H9 (cell line): ENCODE results near the gene ARHGAP24. TPM values are rescaled to one million over a fixed set of nuclear protein-coding genes. Genes with fewer than 3 reads are reported as not detected.

Experiments used
- DNase-seq: peaks from one replicate; pipeline ENCODE4 v3.0.0-alpha.2; 2017
- H2AFZ ChIP-seq: one replicate; pipeline ENCODE4 v1.6.1; 2013; ENCODE audit warnings: mild to moderate bottlenecking, low read length, control low read depth, moderate library complexity
- H2AK5ac ChIP-seq: 2 replicates; pipeline ENCODE4 v1.6.1; 2013; ENCODE audit warnings: low read length, control low read depth, mixed read lengths; ENCODE audit not compliant: insufficient read length
- H2BK120ac ChIP-seq: one replicate; pipeline ENCODE4 v1.6.1; 2013; ENCODE audit warnings: low read depth, mild to moderate bottlenecking, low read length, control low read depth, inconsistent platforms; ENCODE audit not compliant: poor library complexity, severe bottlenecking
- H2BK12ac ChIP-seq: 2 replicates; pipeline ENCODE4 v1.6.1; 2013; ENCODE audit warnings: low read length, control low read depth, mixed read lengths, low read depth; ENCODE audit not compliant: insufficient read length
- H2BK15ac ChIP-seq: 2 replicates; pipeline ENCODE4 v1.6.1; 2013; ENCODE audit warnings: low read depth, low read length, control low read depth
- H2BK20ac ChIP-seq: one replicate; pipeline ENCODE4 v1.6.1; 2013; ENCODE audit warnings: low read depth, mild to moderate bottlenecking, low read length, control low read depth, inconsistent platforms; ENCODE audit not compliant: poor library complexity, severe bottlenecking
- H2BK5ac ChIP-seq: 2 replicates; pipeline ENCODE4 v1.6.1; 2013; ENCODE audit warnings: low read length, control low read depth, mixed read lengths; ENCODE audit not compliant: insufficient read length
- H3K14ac ChIP-seq: 2 replicates; pipeline ENCODE4 v1.6.1; 2013; ENCODE audit warnings: low read length, control low read depth; ENCODE audit not compliant: insufficient read depth
- H3K18ac ChIP-seq: 2 replicates; pipeline ENCODE4 v1.6.1; 2013; ENCODE audit warnings: low read depth, mild to moderate bottlenecking, mixed read lengths, low read length, control low read depth; ENCODE audit not compliant: insufficient read length
- H3K23ac ChIP-seq: 2 replicates; pipeline ENCODE4 v1.6.1; 2013; ENCODE audit warnings: low read length, control low read depth, mixed read lengths, low read depth; ENCODE audit not compliant: insufficient read length
- H3K23me2 ChIP-seq: 2 replicates; pipeline ENCODE4 v1.6.1; 2013; ENCODE audit warnings: low read depth, mild to moderate bottlenecking, mixed read lengths, low read length, control low read depth; ENCODE audit not compliant: insufficient read length, poor library complexity, severe bottlenecking
- H3K27ac ChIP-seq: 2 replicates; pipeline ENCODE4 v1.5.1; 2013; ENCODE audit warnings: low read length, control low read depth, mixed read lengths, low read depth; ENCODE audit not compliant: insufficient read length
- H3K27me3 ChIP-seq: 2 replicates; pipeline ENCODE4 v1.6.1; 2013; ENCODE audit warnings: low read length, control low read depth, inconsistent platforms; ENCODE audit not compliant: insufficient read depth
- H3K4ac ChIP-seq: 2 replicates; pipeline ENCODE4 v1.6.1; 2013; ENCODE audit warnings: low read depth, mild to moderate bottlenecking, control low read depth, inconsistent platforms, low read length, moderate library complexity
- H3K4me1 ChIP-seq: 2 replicates; pipeline ENCODE4 v1.6.1; 2013; ENCODE audit warnings: low read length, control low read depth, inconsistent platforms; ENCODE audit not compliant: insufficient read depth
- H3K4me2 ChIP-seq: 2 replicates; pipeline ENCODE4 v1.6.1; 2013; ENCODE audit warnings: low read length, control low read depth, mixed read lengths; ENCODE audit not compliant: insufficient read length, insufficient read depth
- H3K56ac ChIP-seq: 2 replicates; pipeline ENCODE4 v1.6.1; 2013; ENCODE audit warnings: low read depth, mild to moderate bottlenecking, mixed read lengths, low read length, control low read depth; ENCODE audit not compliant: insufficient read length
- H3K79me1 ChIP-seq: 2 replicates; pipeline ENCODE4 v1.6.1; 2013; ENCODE audit warnings: low read depth, mild to moderate bottlenecking, moderate library complexity, low read length, control low read depth, inconsistent platforms; ENCODE audit not compliant: insufficient read depth, poor library complexity, severe bottlenecking
- H3K79me2 ChIP-seq: 2 replicates; pipeline ENCODE4 v1.6.1; 2013; ENCODE audit warnings: low read length, control low read depth, inconsistent platforms; ENCODE audit not compliant: insufficient read depth
- H3K9ac ChIP-seq: 2 replicates; pipeline ENCODE4 v1.6.1; 2013; ENCODE audit warnings: low read length, control low read depth, mixed read lengths; ENCODE audit not compliant: insufficient read length; ENCODE audit errors: extremely low read depth
- H3K9me3 ChIP-seq: one replicate; pipeline ENCODE4 v1.6.1; 2013; ENCODE audit warnings: low read depth, low read length, inconsistent platforms; ENCODE audit not compliant: control insufficient read depth
- H3T11ph ChIP-seq: one replicate; pipeline ENCODE4 v1.6.1; 2013; ENCODE audit warnings: mild to moderate bottlenecking, low read length, control low read depth, inconsistent platforms
- H4K20me1 ChIP-seq: one replicate; pipeline ENCODE4 v1.6.1; 2013; ENCODE audit not compliant: control insufficient read depth, insufficient read length, insufficient read depth
- H4K5ac ChIP-seq: 2 replicates; pipeline ENCODE4 v1.6.1; 2013; ENCODE audit warnings: low read depth, mild to moderate bottlenecking, mixed read lengths, low read length, control low read depth; ENCODE audit not compliant: insufficient read length
- H4K8ac ChIP-seq: replicated peaks from 2 replicates; pipeline ENCODE4 v1.6.1; 2013; ENCODE audit warnings: low read length, control low read depth, mixed read lengths, low read depth; ENCODE audit not compliant: insufficient read length
- H4K91ac ChIP-seq: 2 replicates; pipeline ENCODE4 v1.6.1; 2013; ENCODE audit warnings: low read depth, mild to moderate bottlenecking, moderate library complexity, mixed read lengths, low read length, control low read depth; ENCODE audit not compliant: insufficient read length
- H3K27ac Mint-ChIP-seq, 3 experiments: 2 replicates in 2 of 3; 3 replicates in 1 of 3; pipeline ENCODE4 v1.8.0; 2020 to 2021; ENCODE audit warnings: mixed read lengths in 3 of 3, mild to moderate bottlenecking in 1 of 3, moderate library complexity in 1 of 3
- H3K27me3 Mint-ChIP-seq: 2 replicates; pipeline ENCODE4 v1.8.0; 2021; ENCODE audit warnings: low read depth, mild to moderate bottlenecking, moderate library complexity, mixed read lengths
- H3K36me3 Mint-ChIP-seq, 3 experiments: 2 replicates in 2 of 3; 3 replicates in 1 of 3; pipeline ENCODE4 v1.8.0; 2020 to 2021; ENCODE audit warnings: low read depth in 3 of 3, mixed read lengths in 3 of 3; ENCODE audit not compliant: insufficient read depth in 1 of 3
- H3K4me1 Mint-ChIP-seq, 2 experiments: 2 replicates each; pipeline ENCODE4 v1.8.0; 2020; ENCODE audit warnings: mixed read lengths in 2 of 2
- H3K4me3 Mint-ChIP-seq, 2 experiments: 2 replicates in 1 of 2; 3 replicates in 1 of 2; pipeline ENCODE4 v1.8.0; 2020 to 2021; ENCODE audit warnings: mild to moderate bottlenecking in 2 of 2, mixed read lengths in 2 of 2, moderate library complexity in 1 of 2
- H3K9me3 Mint-ChIP-seq, 2 experiments: 2 replicates in 1 of 2; 3 replicates in 1 of 2; pipeline ENCODE4 v1.8.0; 2020; ENCODE audit warnings: mild to moderate bottlenecking in 2 of 2, mixed read lengths in 2 of 2, moderate library complexity in 1 of 2
- WGBS: extraction: QIAGEN DNeasy Blood & Tissue Kit; methylation state at CpG from one replicate; pipeline ENCODE4 v1.1.7; 2013; ENCODE audit warnings: missing lambda C conversion rate, low lambda C conversion rate, mixed read lengths; ENCODE audit not compliant: insufficient read length; ENCODE audit errors: extremely low coverage; 5-methylcytosine and 5-hydroxymethylcytosine counted together
- total RNA-seq: library from RNA; stranded (reverse); gene quantifications from 2 replicates; pipeline ENCODE4 v1.2.1, GENCODE V29; 2021
- TF ChIP-seq, protein P1 (sequence below): fragments of 200-600 bp; sonication (generic); conservative IDR thresholded peaks from 3 replicates; pipeline ENCODE4 v1.8.0; 2021; ENCODE audit warnings: antibody characterized with exemption, mild to moderate bottlenecking

ARHGAP24 gene
- total RNA-seq, 1 experiment from 2014 or later, result 0.37 TPM

GRCh38 chr4:85676850-85677590 lies 202.1 kb downstream of the ARHGAP24 start:
- no CpG with 5 or more reads among the region's 5 CpGs for WGBS
- Histone ChIP-seq H2BK120ac (no peak overlapping the region), H4K5ac (no peak overlapping the region), H2BK15ac (no peak overlapping the region), H3K4me2 (no peak overlapping the region), H4K91ac (no peak overlapping the region), H2AFZ (no peak overlapping the region), H3K4me1 (peaks cover 10% of the 10 kb centered on the region; the same call in 1 of the 2 replicates), H4K8ac (no peak overlapping the region), H3K56ac (no peak overlapping the region), H2BK20ac (no peak overlapping the region), H3K4ac (no peak overlapping the region), H4K20me1 (no peaks in the 10 kb centered on the region), H3K27me3 (no peaks in the 10 kb centered on the region), H3K14ac (no peak overlapping the region), H3K23ac (no peak overlapping the region), H2AK5ac (no peak overlapping the region), H3K23me2 (no peaks in the 10 kb centered on the region), H3T11ph (no peak overlapping the region), H3K27ac (no peak overlapping the region), H3K9me3 (no peaks in the 10 kb centered on the region), H3K79me1 (no peaks in the 10 kb centered on the region), H3K9ac (no peak overlapping the region), H3K79me2 (no peaks in the 10 kb centered on the region), H3K18ac (no peak overlapping the region), H2BK12ac (no peak overlapping the region), H2BK5ac (no peak overlapping the region)
- TF ChIP-seq, protein P1, sequence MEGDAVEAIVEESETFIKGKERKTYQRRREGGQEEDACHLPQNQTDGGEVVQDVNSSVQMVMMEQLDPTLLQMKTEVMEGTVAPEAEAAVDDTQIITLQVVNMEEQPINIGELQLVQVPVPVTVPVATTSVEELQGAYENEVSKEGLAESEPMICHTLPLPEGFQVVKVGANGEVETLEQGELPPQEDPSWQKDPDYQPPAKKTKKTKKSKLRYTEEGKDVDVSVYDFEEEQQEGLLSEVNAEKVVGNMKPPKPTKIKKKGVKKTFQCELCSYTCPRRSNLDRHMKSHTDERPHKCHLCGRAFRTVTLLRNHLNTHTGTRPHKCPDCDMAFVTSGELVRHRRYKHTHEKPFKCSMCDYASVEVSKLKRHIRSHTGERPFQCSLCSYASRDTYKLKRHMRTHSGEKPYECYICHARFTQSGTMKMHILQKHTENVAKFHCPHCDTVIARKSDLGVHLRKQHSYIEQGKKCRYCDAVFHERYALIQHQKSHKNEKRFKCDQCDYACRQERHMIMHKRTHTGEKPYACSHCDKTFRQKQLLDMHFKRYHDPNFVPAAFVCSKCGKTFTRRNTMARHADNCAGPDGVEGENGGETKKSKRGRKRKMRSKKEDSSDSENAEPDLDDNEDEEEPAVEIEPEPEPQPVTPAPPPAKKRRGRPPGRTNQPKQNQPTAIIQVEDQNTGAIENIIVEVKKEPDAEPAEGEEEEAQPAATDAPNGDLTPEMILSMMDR, result no peak
- H3K4me1 Mint-ChIP-seq, result peaks cover 35 to 41% of the 10 kb centered on the region in 2 experiments
- no peak overlapping the region for H3K27ac Mint-ChIP-seq
- H3K9me3 Mint-ChIP-seq, result no peaks in the 10 kb centered on the region; a peak in 1 of 5 replicates
- H3K36me3 Mint-ChIP-seq, result no peaks in the 10 kb centered on the region; a peak in 1 of 7 replicates
- no peak for DNase-seq
- no peaks in the 10 kb centered on the region for H3K27me3 Mint-ChIP-seq
- no peak overlapping the region for H3K4me3 Mint-ChIP-seq
